Bronchial epithelial cell (primary cell): Measurements from ENCODE around the gene EXOC1. TPM values are rescaled to one million over a fixed set of nuclear protein-coding genes. Genes with fewer than 3 reads are reported as not detected.
A peak's percentile ranks its signal among the peaks of the same experiment; 100 is the strongest.

Source experiments
- DNase-seq: peaks from one replicate; pipeline ENCODE4 v3.0.0-alpha.2; 2010; ENCODE audit warnings: low read depth
- FAIRE-seq: peaks from 2 replicates; lab custom pipeline; 2011; peaks lifted over from hg19 to GRCh38; lab: Jason Lieb, UNC
- H3K27me3 ChIP-seq: 2 replicates; pipeline ENCODE4 v1.5.1; 2011; ENCODE audit warnings: low read length; ENCODE audit not compliant: control insufficient read depth, insufficient read depth
- H3K36me3 ChIP-seq: 2 replicates; pipeline ENCODE4 v1.5.1; 2011; ENCODE audit warnings: low read length; ENCODE audit not compliant: control insufficient read depth, insufficient read depth
- H3K4me3 ChIP-seq: 2 replicates; pipeline ENCODE4 v1.5.1; 2011; ENCODE audit warnings: mild to moderate bottlenecking, low read depth, low read length, control low read depth
- CTCF ChIP-seq: IDR thresholded peaks from 2 replicates; pipeline ENCODE4 v1.5.1; 2011; ENCODE audit warnings: mild to moderate bottlenecking, moderate library complexity, low read length, control low read depth, inconsistent platforms; ENCODE audit not compliant: insufficient read depth, severe bottlenecking
- total RNA-seq: library from RNA; depleted of rRNA; stranded (reverse); fragments of >200 nt; gene quantifications from 2 replicates; pipeline ENCODE4 v1.2.1, GENCODE V29; 2014

Gene EXOC1
- total RNA-seq, 1 donor from 2014 or later, result 36.9 TPM

GRCh38 chr4:55920571-55920970 lies 67.1 kb downstream of the EXOC1 start:
- Histone ChIP-seq H3K27me3 (no peaks in the 10 kb centered on the region), H3K4me3 (no peak overlapping the region), H3K36me3 (no peaks in the 10 kb centered on the region)
- TF ChIP-seq CTCF, result no peak
- no peak for DNase-seq
- FAIRE-seq, result no peak

GRCh38 chr4:55921093-55921492 lies 67.6 kb downstream of the EXOC1 start:
- FAIRE-seq (no peak), DNase-seq (peak; percentile 59)
- Histone ChIP-seq H3K27me3 (no peaks in the 10 kb centered on the region), H3K4me3 (no peak overlapping the region), H3K36me3 (no peaks in the 10 kb centered on the region)
- TF ChIP-seq CTCF, result no peak

GRCh38 chr4:55925241-55925640 lies 71.8 kb downstream of the EXOC1 start:
- FAIRE-seq, result no peak
- H3K4me3 ChIP-seq, result no peak overlapping the region
- no peak for DNase-seq
- H3K36me3 ChIP-seq, result no peaks in the 10 kb centered on the region
- no peaks in the 10 kb centered on the region for H3K27me3 ChIP-seq
- no peak for TF ChIP-seq CTCF

- no peak for DNase-seq
- H3K27me3 ChIP-seq, result no peaks in the 10 kb centered on the region
- no peaks in the 10 kb centered on the region for H3K36me3 ChIP-seq
- FAIRE-seq, result no peak
- H3K4me3 ChIP-seq, result no peak overlapping the region
- no peak for TF ChIP-seq CTCF
Observed at GRCh38 chr4:55926610-55927009, 73.2 kb downstream of the EXOC1 start.

GRCh38 chr4:55927803-55928437 lies 74.5 kb downstream of the EXOC1 start:
- Histone ChIP-seq H3K36me3 (no peaks in the 10 kb centered on the region), H3K4me3 (no peak overlapping the region), H3K27me3 (no peaks in the 10 kb centered on the region)
- DNase-seq (no peak), FAIRE-seq (no peak)
- TF ChIP-seq CTCF, result no peak

GRCh38 chr4:55928846-55929245 lies 75.4 kb downstream of the EXOC1 start:
- H3K27me3 ChIP-seq, result no peaks in the 10 kb centered on the region

More at GRCh38 chr4:55928846-55929245, 75.4 kb downstream of the EXOC1 start:
- Histone ChIP-seq H3K36me3 (no peaks in the 10 kb centered on the region), H3K4me3 (no peak overlapping the region)
- FAIRE-seq, result no peak
- TF ChIP-seq CTCF, result no peak
- DNase-seq, result no peak
